Measurements from ENCODE around the gene TMEM217.

TMEM217 gene

GRCh38 chr6:37237789-37238188 lies 20.2 kb downstream of the TMEM217 start:
- no peak overlapping the region for H3K27ac ChIP-seq

GRCh38 chr6:37236921-37237320 lies 21.0 kb downstream of the TMEM217 start:
- DNase-seq (ENCODE audit: low spot score), result no peak
- ChIA-PET POLR2A (ENCODE audit: low non-redundant PET) (no interaction called here), CTCF (no interaction called here)
- no peak overlapping the region for H3K27ac ChIP-seq
- no peak for TF ChIP-seq CTCF (conservative IDR thresholded peaks at IDR 0.05; ENCODE audit: low read depth)

More at GRCh38 chr6:37237789-37238188, 20.2 kb downstream of the TMEM217 start:
- no peak for DNase-seq (ENCODE audit: low spot score)
- no peak for TF ChIP-seq CTCF (conservative IDR thresholded peaks at IDR 0.05; ENCODE audit: low read depth)
- ChIA-PET CTCF (no interaction called here), POLR2A (ENCODE audit: low non-redundant PET) (no interaction called here)

DNA sequence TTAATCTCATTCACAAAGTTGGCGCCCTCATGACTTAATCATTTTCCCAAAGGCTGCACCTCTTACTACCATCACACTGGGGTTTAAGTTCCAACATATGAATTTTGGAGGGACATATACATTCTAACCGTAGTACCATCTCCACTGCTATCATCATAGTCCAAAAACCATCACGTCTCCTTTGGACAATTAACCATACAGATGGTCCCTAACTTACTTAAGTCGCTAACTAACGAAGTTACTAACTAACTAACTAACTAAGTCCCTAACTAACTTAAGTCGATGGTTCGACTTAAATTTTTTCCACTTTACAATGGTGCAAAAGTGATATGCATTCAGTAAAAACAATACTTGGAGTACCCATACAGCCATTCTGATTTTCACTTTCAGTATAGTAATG lies 24.4 kb downstream of the TMEM217 start:
- ChIA-PET CTCF (interaction anchor here (0.6 kb wide), 1 partner anchor 369 kb away, joined by 6 read pairs; no protein-coding TSS in a partner anchor), POLR2A (ENCODE audit: low non-redundant PET) (no interaction called here)
- DNase-seq (ENCODE audit: low spot score), result no peak
- no peak for TF ChIP-seq CTCF (conservative IDR thresholded peaks at IDR 0.05; ENCODE audit: low read depth)
- H3K27ac ChIP-seq, result no peak overlapping the region

DNA sequence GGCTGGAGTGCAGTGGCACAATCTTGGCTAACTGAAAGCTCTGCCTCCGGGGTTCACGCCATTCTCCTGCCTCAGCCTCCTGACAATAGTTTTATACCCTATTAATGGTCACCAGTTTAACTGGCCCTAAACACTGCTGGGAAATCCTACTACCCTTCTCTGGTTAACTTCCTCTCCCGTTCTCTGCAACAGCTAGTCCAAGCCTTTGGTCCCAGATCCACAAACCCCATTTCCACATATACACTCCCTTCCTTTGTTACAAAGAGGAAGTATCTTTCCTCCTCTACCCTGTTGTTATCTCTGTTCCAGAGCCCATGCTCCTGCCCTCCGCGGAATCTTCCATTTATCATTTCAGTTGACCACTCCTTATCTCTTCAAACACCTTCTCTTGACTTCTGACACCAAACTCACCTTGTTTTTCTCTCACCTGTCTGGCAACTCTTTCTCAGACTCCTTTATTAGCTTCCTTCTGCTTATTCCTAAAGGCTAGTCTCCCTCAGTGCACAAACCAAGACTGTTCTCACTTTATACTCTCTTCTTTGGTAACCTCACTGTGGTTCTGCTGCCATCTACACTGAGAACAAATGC lies 25.4 kb downstream of the TMEM217 start:
- no peak for TF ChIP-seq CTCF (conservative IDR thresholded peaks at IDR 0.05; ENCODE audit: low read depth)
- ChIA-PET POLR2A (ENCODE audit: low non-redundant PET) (no interaction called here), CTCF (interaction anchor here (0.6 kb wide), 1 partner anchor 26 kb away, joined by 3 read pairs; no protein-coding TSS in a partner anchor)
- no peak for DNase-seq (ENCODE audit: low spot score)
- H3K27ac ChIP-seq, result no peak overlapping the region

DNA sequence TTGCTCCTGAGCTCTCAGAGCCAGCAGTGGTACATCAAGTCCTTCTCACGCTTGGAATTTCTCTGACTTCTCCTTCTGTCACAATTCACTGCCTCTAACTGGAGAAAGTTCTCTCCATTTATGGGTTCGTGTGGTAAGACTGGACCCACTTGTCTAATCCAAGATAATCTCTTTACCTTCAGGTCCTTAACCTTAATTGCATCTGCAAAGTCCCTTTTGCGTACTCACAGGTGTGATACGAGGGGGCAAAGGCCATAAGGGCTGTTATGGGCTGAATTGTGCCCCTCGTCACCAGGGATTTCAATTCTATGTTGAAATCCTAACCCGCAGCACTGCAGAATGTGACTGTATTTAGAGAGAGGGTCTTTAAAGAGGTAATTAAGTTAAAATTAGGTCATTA lies 27.8 kb downstream of the TMEM217 start:
- DNase-seq (ENCODE audit: low spot score), result no peak
- no peak overlapping the region for H3K27ac ChIP-seq
- ChIA-PET POLR2A (ENCODE audit: low non-redundant PET) (no interaction called here), CTCF (no interaction called here)
- no peak for TF ChIP-seq CTCF (conservative IDR thresholded peaks at IDR 0.05; ENCODE audit: low read depth)

DNA sequence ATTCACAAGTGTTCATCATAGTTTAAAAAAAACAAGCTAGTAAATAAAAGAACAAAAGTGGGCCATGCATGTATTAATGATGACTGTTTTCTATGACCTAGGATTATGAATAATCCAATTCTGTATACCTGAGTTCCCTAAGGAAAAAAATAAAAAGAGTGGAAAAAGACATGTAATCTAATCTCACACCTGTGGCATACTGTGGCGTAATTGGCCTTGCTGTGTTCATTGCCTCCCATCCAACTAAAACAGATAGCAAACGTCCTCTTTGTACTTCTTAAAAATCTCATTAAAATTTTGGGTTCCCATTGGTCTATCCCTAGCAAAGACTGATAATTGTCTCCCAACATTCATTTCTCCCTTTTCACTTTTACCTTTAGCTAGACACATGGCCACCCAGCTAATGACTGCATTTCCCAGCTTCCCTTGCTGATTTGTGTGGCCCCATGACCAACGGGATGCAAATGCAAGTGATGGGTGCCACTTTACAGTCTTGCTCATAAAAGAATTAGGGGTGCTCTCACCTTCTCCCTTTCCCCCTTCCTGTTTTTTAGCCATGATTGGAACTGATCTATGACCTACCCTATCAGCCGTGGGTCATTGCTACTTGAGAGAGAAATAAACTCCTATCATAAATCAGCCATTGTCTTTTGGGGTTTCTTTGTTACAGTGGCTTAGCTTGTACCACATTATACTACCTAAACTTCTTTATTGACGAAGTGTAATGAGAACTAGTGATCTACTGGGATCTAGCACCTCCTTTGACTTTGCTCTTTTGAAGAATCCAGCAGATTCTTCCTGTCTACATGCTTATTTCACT lies 32.4 kb downstream of the TMEM217 start:
- H3K27ac ChIP-seq, result no peak overlapping the region
- TF ChIP-seq CTCF (conservative IDR thresholded peaks at IDR 0.05; ENCODE audit: low read depth), result no peak
- no peak for DNase-seq (ENCODE audit: low spot score)
- CTCF ChIA-PET, result interaction anchor here (0.7 kb wide), 1 partner anchor 207 kb away, joined by 4 read pairs; no protein-coding TSS in a partner anchor
- POLR2A ChIA-PET (ENCODE audit: low non-redundant PET), result no interaction called here

All from RWPE1 (cell line).